Spleen (tissue), 7 donors: ENCODE results near the gene SLC1A5.
A peak's percentile ranks its signal among the peaks of the same experiment; 100 is the strongest.

ENCODE experiments used
- CTCF ChIP-seq, 11 experiments: fragments of 200-600 bp in 7 of 11; fragments of 450-650 bp in 4 of 11; sonication (generic) in 4 of 11; IDR thresholded peaks in 8 of 11; conservative IDR thresholded peaks in 3 of 11; 1 replicate in 7 of 11; 2 replicates in 4 of 11; pipeline versions ENCODE4 v1.4.0 to v1.8.0; 2016 to 2021; ENCODE audit warnings: antibody characterized with exemption in 11 of 11, inconsistent platforms in 4 of 11, mild to moderate bottlenecking in 1 of 11
- POLR2A ChIP-seq, 3 donors: fragments of 450-650 bp; IDR thresholded peaks; one replicate each; pipeline ENCODE4 v1.5.1; 2017; ENCODE audit warnings: antibody characterized with exemption in 3 of 3, mild to moderate bottlenecking in 1 of 3
- POLR2AphosphoS5 ChIP-seq, 3 donors: sonication (generic); formaldehyde crosslinking; IDR thresholded peaks; one replicate each; pipeline ENCODE4 v1.5.1; 2017; ENCODE audit warnings: antibody characterized with exemption in 3 of 3
- donor health status: DM: no; HTN: no; CAD: no; lungs with moderate emphysema.
- donor health status: DM: no; HTN: no; CAD: no.
- donor health status: DM: no; HTN: no; CAD: no.

GRCh38 chr19:46726971-46727501, 61.4 kb downstream of the SLC1A5 start:
- no peak for TF ChIP-seq CTCF (IDR thresholded peaks at IDR 0.05 in 8 of 11, conservative IDR thresholded peaks at IDR 0.05 in 3 of 11)
- peak in 2 of 3 donors; percentile 33 to 47 for TF ChIP-seq POLR2AphosphoS5 (IDR thresholded peaks at IDR 0.05)
- no peak for TF ChIP-seq POLR2A (IDR thresholded peaks at IDR 0.05)
